CD4-positive, alpha-beta T cell treated with Interleukin-2 at 100 ng/mL for 4 hours (primary cell): Measurements from ENCODE around the gene ANKS1B.

Experiments used
- DNase-seq: peaks from one replicate; pipeline ENCODE4 v3.0.0-alpha.2; 2020; ENCODE audit warnings: low spot score

ANKS1B gene

DNA sequence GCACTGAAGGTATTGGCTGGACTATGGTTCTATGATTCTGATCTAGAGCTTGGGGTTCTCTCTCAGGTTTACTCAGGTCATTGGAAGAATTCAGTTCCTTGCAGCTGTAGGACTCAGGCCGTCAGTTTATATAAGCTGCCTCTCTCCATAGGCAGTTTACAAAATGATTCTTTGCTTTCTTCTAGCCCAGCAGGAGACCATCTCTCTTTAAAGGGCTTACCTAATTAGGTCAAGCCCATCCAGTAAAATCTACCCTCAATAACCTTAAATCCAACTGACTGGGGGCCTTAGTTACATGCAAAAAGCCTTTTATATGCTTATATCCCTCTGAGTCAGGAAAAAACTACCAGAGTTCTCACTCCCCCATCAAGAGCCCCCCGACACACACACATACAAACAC, 417.7 kb downstream of the ANKS1B start:
- DNase-seq: no peak

DNA sequence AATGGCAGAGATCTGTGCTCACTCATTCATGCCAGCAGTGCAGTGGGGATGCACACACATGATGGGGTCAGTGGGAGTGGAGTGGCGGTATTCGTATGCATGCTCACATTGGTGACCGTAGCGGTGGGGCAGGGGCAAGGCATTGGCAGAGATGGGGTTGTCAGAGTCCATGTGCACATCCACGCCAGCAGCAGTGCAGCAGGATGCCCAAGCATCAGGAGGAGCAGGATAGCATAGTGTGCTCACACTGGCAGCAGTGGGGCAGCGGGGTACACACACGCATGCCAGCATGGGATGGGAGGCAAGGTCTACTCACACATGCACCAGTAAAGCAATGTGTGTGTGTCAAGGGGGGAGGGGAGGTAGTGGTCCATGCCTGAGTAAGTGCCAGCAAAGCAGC, 426.6 kb downstream of the ANKS1B start:
- no peak for DNase-seq

DNA sequence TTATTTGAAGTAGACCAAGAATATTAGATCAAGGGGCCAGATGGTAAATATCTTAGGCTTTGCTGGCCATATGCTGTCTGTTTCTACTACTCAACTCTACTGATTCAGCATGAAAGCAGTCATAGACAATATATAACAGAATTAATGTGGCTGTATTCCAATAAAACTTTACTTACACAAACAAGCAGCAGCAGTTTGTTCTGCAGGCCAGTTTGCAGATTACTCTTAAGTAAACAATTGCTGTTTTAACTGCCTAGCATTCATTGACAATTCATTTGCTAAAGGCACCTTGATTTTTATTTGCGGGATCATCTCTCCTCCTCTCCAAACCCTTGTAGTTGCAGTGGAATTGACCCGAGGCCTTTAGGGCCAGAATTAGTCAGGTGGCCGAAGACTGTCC, 431.3 kb downstream of the ANKS1B start:
- DNase-seq: no peak

DNA sequence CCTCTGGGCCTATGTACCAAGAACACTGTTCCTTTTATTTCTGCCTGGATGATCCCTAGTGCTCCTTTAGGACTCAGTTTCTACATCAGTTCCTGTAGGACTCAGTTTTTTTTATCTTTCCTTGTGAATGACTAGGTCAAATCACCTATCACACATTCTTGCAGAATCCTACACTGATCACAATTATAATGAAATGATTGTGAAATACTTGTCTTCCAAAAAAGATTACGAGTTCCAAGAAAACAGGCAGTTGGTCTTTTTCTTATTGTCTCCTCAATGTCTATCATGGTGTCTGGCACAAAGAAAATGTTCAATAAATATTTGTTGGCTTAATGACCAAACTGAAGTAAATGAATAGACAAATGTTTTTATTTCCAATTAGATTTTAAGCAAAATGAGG, 432.7 kb downstream of the ANKS1B start:
- DNase-seq: no peak

DNA sequence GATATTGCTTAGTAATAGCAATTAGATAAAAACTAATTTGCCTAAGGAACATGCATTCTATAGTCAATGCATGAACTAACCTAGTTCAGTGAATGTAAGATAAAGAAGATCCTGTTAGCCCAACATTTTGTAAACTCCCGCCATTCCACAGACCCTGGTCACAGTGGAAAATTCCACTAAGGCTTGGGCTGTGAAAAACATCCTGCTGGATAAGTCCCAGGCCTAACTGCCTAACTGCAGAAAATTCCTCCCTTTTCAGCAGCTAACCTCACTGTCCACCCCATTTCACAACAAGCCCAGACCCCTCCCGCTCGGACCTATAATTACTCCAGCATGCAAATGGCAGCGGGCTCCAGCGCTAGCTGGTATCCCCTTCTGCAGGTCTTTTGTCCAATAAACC, 435.1 kb downstream of the ANKS1B start:
- no peak for DNase-seq

DNA sequence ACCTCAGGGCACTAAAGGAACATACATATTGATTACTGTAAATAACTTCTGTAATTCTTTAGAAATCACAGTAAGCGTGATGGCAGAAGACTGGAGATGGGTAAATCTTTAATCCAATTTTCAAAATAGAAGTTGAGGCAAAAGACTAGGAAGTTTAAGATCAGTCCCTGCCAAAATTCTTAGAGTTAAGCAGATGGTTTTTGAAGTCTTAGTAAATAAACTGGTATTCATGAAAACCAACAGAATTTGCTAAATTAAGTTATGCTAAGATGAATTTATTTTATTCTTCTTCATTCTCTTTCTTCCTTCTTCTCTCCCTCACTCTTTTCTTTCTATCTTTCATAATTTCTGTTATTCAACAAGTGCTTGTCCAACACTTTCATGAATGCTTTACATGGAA, 435.5 kb downstream of the ANKS1B start:
- no peak for DNase-seq

DNA sequence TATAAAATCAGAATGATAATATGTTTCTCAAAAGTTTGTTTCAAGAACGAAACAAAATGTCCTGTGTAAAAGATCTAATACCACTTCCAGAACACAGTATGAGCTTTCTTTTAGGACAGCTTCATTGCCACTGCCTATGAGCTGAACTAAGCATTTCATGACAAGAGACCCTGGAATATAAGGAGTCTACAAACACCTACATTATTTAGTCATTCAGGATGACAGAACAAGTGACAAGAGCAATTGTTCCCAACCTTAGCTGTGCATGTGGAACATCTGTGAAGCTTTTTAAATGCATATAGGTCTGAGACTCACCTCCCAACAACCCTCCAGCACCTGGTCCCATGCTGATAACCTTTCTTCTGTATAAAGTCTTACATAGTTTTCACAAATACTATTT, 440.3 kb downstream of the ANKS1B start:
- DNase-seq: no peak

DNA sequence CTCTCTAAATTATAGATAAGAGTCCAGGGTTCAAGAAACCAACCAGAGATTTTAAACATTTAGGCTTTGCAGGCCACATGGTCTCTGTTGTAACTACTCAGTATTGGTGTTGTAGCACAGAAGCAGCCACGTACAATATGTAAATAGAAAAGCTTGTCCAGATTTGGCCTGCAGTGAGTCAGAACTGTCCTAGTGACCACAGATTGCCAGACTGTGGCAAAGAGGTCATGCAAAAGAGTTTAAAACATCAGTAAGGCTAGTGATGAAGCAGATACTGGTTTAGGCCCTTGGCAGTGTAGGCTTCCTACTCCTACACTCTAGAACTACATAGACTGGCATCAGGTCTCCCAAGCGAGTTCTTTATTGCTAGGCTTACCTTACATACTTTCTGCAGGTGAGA, 454.8 kb downstream of the ANKS1B start:
- DNase-seq: no peak

DNA sequence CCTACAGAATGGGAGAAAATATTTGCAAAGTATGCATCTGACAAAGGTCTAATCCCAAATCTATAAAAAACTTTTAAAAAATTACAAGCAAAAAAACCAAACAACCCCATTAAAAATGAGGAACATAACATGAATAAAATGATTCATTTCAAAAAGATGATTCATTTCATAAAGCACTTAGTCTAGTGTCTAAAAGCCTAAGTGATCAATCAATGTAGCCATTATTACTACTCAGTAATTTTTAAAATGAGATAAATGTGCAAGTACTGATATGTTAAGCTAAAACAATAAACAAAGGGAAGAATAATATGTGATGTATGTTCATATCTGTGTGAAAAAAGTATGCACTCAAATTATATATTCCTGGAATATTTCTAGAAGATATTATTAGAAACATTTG, 456.3 kb downstream of the ANKS1B start:
- no peak for DNase-seq

DNA sequence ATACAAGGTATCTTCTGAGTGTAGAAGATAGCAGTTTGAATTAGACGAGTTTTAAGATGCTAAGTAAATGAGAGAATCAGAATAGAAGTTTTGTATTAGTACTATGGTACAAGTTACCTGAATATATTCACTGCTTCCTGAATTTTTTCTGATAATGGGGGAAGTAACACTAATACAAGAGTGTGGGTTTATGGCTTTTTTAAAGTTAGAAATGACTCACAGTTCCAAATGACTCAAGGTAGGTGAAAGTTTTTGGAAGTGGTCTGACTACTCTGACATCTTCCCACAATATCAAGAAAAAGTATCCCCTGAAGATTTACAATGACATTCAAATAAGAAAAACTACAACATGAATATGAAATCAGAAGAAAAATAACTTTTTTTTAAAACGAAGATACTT, 460.9 kb downstream of the ANKS1B start:
- DNase-seq: no peak

DNA sequence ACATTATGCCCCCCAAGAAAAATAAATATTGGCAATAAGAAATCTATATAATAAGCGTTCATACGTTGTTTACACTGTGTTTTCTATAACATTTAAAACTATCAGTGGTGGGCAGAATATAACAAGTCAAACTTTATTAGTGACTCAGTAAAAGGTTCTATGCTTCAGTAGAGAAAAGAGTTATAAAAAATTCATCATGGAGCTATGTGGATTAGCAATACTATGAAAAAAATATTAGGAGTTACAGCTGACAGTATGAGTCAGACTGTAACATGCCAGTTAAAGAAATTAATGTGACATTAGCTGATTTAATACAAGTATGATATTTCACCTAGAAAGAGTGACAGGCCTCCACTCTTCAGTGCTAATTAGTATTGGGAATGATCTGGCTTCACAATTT, 462.3 kb downstream of the ANKS1B start:
- DNase-seq: no peak

DNA sequence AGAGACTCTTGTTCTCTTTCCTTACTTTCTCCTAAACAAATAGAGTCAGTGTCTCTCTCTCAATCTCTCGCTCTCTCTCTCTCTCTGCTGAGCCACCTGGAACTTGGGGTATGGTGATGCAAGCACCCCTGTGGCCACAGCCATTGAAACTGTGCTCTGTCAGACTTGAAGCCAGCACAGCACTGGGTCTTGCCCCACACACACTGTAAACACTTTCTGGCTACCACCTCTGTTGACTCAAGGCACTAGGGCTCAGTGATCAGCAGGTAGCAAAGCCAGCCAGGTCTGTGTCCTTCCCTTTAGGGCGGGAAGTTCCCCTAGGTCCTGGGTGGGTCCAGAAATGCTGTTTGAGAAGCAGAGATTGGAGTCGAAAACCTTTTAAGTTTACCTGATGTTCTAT, 463.1 kb downstream of the ANKS1B start:
- no peak for DNase-seq

DNA sequence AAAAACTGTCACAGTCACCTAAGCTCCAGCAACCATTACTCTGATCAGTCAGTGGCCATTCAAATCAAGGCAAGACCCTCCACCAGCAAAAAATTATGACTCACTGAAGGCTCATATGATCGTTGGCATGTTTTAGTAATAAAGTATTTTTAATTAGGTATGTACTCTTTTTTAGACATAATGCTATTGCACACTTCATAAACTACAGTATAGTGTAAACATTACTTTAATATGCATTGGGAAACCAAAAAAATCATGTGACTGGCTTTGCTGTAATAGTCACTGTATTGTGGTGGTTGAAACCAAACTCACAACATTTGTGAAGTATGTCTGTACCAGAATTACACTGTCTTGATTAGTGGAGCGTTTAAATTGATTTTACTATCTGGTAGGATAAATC, 471.7 kb downstream of the ANKS1B start:
- no peak for DNase-seq

DNA sequence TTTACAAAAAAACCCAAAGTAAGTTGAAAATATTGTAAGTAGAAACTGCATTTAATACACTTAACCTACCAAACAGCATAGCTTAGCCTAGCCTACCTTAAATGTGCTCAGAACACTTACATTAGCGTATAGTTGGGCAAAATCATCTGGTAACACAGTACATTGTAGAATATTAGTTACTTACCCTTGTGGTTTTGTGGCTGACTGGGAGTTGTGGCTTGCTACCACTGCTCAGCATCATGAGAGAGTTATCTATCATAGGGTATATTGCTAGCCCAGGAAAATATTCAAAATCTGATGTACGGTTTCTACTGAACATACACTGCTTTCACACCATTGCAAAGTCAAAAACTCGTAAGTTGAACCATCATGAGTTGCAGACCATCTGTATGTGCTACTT, 478.9 kb downstream of the ANKS1B start:
- DNase-seq: no peak

DNA sequence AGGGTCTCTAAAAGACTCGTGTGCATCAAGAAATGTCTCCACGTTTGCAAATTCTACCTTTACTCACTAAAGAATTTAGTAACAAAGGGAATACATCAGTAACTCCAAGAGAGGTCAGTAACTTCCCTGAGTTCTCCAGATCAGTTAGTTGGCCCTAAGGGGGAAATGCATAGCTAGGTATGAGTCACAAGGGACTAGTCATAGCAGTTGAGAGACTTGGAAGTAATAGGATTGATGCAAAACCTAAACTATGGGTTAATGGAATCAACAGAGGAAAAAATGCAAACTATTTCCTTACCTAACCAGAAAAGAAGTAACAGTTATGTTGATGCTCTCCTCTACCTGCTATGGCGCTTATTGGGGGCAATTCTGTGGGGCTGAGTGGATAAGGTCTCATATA, 486.0 kb downstream of the ANKS1B start:
- no peak for DNase-seq

DNA sequence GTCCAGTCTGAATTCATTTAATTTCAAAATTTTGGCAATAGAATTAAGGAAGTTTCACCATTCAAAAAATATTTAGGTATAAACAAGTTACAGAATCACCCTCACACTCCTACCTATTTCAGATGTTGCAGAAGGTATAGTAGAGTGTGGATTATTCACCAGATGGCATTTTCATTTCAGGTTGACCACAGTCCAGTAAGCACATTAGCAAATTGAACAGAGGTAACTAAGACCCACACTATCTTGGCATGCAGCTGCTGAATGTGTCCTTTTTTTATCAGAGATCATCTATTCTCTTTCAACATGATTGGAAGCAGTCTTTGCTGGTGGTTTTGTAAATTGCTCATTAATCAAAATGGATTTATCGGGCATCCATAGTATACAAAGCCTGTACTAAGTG, 488.9 kb downstream of the ANKS1B start:
- DNase-seq: no peak

DNA sequence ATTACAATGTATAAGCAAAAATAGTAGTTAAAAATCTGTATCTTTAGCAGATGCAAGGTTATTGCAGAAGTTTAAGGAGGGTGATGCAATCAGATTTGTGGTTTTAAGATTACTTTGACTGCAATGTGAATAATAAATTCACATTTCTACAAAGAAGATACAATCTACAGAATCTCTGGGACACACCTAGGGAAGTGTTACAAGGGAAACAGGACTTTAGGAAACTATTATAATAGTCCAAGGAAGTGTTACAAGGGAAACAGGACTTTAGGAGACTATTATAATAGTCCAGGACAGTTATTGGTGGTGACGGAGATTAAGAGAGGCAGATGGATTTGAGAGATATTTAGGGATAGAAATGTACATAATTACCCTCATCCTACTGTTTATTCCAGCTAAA, 491.5 kb downstream of the ANKS1B start:
- DNase-seq: no peak

DNA sequence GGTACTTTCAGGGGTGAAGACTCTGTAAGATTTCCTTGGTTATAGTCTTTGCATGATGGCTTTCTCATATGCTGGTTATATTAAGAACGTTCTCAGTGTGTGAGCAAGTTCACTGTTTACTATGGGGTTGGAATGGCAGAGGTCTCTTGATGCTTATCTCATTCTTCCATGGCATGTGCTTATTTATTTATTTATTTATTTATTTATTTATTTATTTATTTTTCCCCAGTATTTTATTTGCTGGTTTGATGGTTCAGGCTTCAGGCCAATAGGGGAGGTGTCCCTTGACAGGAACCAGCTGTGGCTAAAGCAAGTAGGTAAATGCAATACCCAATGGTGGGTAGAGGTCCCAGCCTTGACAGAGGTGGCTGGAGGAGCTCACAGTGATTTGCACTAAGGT, 498.5 kb downstream of the ANKS1B start:
- DNase-seq: no peak

DNA sequence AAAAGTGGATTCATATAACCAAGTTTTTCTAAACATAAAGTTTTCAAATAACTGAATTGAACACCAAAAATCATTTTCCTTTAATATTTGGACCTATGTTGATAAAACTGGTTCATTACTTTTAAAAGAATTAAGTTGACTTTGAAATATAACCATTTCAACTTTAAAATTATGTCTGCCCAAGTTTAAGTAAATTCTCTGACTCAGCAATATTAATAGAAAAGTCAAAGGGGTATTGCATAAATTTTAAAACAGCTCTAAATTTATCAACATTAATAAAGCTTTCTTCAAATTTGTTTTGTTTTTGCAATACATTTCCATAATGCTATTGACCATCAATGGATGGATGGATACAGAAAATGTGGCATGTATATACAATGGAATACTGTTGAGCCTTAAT, 505.6 kb downstream of the ANKS1B start:
- DNase-seq: no peak

DNA sequence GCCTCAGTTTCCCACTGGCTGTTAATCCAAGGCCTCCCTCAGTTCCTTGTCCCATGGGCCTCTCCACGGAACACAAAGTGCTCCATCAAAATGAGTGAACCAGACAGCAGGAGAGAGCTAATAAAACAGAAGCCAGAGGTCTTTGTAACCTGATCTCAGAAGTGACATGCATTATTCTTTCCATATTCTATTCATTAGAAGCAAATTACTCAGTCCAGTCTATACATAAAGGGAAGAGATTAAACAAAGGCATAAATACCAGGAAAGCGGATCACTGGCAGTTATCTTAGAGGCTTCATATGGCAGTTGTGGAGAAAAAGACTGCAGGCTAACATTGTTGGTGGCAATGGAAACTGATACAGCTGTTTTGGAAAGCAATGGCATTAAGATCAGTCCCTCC, 507.8 kb downstream of the ANKS1B start:
- no peak for DNase-seq

DNA sequence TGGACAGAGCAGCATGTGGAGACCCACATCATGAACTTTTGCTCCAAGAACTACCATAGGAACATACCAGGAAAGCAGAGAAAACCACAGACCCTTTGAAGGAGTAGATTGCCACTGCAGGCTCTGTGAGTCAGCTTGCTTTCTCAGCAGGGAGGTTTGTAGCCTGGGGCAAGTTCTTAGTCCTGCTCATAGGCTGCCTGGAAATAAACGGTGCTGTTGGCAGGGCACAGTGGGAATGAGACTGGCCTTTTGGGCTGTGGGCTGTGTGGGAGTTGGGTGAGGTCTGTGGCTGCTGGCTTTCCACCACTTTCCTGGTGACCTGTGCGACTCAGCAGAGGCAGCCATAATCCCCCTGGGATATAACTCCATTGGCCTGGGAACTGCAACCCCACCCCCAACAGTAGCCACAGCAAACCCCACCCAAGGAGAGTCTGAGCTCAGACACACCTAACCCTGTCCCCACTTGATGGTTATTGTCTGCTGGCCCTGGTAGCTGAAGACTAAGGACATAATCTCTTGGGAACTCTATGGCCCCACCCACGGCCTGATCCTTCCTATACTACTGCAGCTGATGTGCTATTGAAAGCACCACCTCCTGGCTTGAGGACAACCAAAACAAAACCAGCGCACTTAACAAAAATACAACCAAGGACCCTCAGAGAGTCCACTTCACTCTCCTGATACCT, 529.2 kb downstream of the ANKS1B start:
- no peak for DNase-seq

DNA sequence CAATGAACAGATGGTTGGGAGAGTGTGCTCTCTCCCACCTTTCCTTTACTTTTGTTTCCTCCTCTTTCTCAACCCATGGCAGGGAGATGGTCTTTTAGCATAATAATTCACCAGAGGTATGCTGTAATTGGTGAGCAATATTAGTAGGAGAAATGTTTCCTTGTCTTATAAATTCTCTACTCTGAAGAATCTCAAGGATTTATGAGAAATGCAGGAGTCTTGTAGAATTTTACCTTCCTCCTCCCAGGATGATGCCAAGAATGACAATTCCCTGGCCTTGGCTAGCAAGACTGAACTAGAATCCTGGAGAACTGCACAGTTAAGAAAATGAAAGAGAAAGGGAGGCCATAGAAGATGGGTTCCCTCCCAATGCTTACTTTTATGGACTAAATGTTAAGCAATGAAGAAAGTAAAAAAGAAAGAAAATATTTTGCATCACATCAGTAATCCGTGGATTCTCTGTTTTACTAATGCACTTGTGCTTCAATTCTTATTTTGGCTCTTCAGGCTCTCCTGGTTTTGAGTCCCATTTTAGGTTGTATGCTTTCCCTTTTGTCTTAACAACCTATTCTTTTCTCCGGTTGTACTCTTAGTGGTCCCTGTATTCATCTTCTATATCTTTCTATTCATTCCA, 530.1 kb downstream of the ANKS1B start:
- no peak for DNase-seq

DNA sequence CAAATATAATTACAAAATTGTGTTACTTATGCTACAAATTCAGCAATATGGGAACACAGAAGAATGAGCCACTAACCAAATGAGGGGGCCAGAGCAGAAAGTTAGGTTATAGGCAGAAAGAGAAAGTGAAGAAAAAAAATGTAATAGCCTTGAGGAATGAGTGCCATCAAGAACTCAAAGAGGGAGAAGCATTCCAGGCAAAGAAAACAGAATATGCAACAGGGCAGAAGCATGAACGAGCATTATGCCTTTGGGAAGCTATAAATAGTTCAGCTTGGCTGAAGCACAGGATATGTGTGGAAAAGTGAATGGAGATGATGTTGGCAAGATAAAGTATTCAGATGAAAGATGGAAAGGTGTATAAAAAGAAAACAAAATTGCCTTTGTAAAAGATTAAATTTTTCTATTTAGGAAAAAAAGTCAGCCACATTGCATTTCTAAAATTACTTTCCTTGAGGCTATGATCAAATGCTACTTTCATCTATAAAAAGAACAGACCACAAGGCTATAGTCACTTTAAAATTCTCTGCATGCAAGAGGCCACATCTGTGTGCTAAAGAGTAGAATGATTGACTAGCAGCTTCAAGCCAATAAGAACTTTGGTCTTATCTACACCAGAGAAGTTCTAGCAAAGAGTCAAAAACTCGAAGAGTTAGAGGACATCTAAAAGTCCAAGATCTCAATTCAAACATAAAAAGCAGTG, 530.7 kb downstream of the ANKS1B start:
- DNase-seq: no peak
